CD4-positive, alpha-beta T cell treated with Interleukin-6 at 100 ng/mL for 8 hours (primary cell): ENCODE measurements around the gene NUDT14.

Experiments used
- DNase-seq: peaks from one replicate; pipeline ENCODE4 v3.0.0-alpha.2; 2020; ENCODE audit warnings: mixed read lengths, low spot score

The NUDT14 gene

GRCh38 chr14:105212541-105213300 is 31.6 kb upstream of the NUDT14 start:
- no peak for DNase-seq

GRCh38 chr14:105211758-105212089 is 30.6 kb upstream of the NUDT14 start:
- DNase-seq: no peak

GRCh38 chr14:105211086-105211757 is 30.1 kb upstream of the NUDT14 start:
- no peak for DNase-seq

GRCh38 chr14:105210266-105211025 is 29.3 kb upstream of the NUDT14 start:
- DNase-seq: no peak

GRCh38 chr14:105209646-105210045 is 28.5 kb upstream of the NUDT14 start:
- DNase-seq: no peak

- no peak for DNase-seq
Observed at GRCh38 chr14:105209091-105209490, 28.0 kb upstream of the NUDT14 start.

- no peak for DNase-seq
Observed at GRCh38 chr14:105208738-105209075, 27.6 kb upstream of the NUDT14 start.

GRCh38 chr14:105207996-105208737 is 27.1 kb upstream of the NUDT14 start:
- no peak for DNase-seq

- DNase-seq: no peak
Observed at GRCh38 chr14:105207460-105207901, 26.4 kb upstream of the NUDT14 start.

- no peak for DNase-seq
Observed at GRCh38 chr14:105206873-105207272, 25.8 kb upstream of the NUDT14 start.

GRCh38 chr14:105205673-105206208 is 24.6 kb upstream of the NUDT14 start:
- DNase-seq: no peak

- no peak for DNase-seq
Observed at GRCh38 chr14:105204931-105205672, 24.0 kb upstream of the NUDT14 start.

GRCh38 chr14:105204206-105204930 is 23.3 kb upstream of the NUDT14 start:
- no peak for DNase-seq

GRCh38 chr14:105203701-105204100 is 22.6 kb upstream of the NUDT14 start:
- DNase-seq: no peak

- peak; percentile 41 for DNase-seq
Observed at GRCh38 chr14:105203057-105203531, 22.0 kb upstream of the NUDT14 start.

- peak; percentile 22 for DNase-seq
Observed at GRCh38 chr14:105201925-105202513, 20.9 kb upstream of the NUDT14 start.

GRCh38 chr14:105201156-105201924 is 20.2 kb upstream of the NUDT14 start:
- no peak for DNase-seq

- DNase-seq: no peak
Observed at GRCh38 chr14:105200641-105201040, 19.5 kb upstream of the NUDT14 start.

GRCh38 chr14:105200074-105200473 is 19.0 kb upstream of the NUDT14 start:
- DNase-seq: no peak
